IMR-90 (cell line): ENCODE results near the gene SLITRK1. TPM values are rescaled to one million over a fixed set of nuclear protein-coding genes. Genes with fewer than 3 reads are reported as not detected.

Experiments used
- ATAC-seq: fragments of 200-7000 bp; cut with Tn5 transposase; 2 replicates; pipeline ENCODE4 v1.9.1; 2020; ENCODE audit warnings: low read depth, mild to moderate bottlenecking, moderate library complexity
- BruUV-seq: library from RNA; stranded (reverse); fragments of 400-500 nt; replicated peaks from 2 replicates; lab custom pipeline; 2021; lab: Mats Ljungman, UMichigan
- CTCF ChIA-PET: fragments of 300-600 bp; formaldehyde crosslinking; extraction: SDS; loops from one replicate; lab custom pipeline; 2021; ENCODE audit warnings: antibody characterized with exemption; lab: Yijun Ruan, JAX
- POLR2A ChIA-PET: fragments of 300-600 bp; sonication (Branson Sonifier 250); formaldehyde crosslinking; loops from one replicate; lab custom pipeline; 2022; ENCODE audit warnings: antibody characterized with exemption; ENCODE audit not compliant: unreplicated experiment; lab: Charles Lee
- DNase-seq: peaks from one replicate; pipeline ENCODE4 v3.0.0; 2013
- H2AFZ ChIP-seq: replicated peaks from 2 replicates; pipeline ENCODE3; 2013; ENCODE audit warnings: low read length, mild to moderate bottlenecking; ENCODE audit not compliant: poor library complexity
- H2AK5ac ChIP-seq: 2 replicates; pipeline ENCODE4 v1.6.1; 2013; ENCODE audit warnings: low read depth, low read length, inconsistent platforms
- H2AK9ac ChIP-seq: replicated peaks from 2 replicates; pipeline ENCODE3; 2013; ENCODE audit warnings: mild to moderate bottlenecking, low read depth, low read length, moderate library complexity; ENCODE audit not compliant: poor library complexity
- H2BK120ac ChIP-seq: 2 replicates; pipeline ENCODE4 v1.6.1; 2013; ENCODE audit warnings: low read depth, low read length, inconsistent platforms
- H2BK15ac ChIP-seq: 3 replicates; pipeline ENCODE4 v1.6.1; 2013; ENCODE audit warnings: low read depth, low read length, inconsistent platforms
- H2BK20ac ChIP-seq: 2 replicates; pipeline ENCODE4 v1.6.1; 2013; ENCODE audit warnings: low read depth, mild to moderate bottlenecking, inconsistent platforms, low read length, moderate library complexity
- H2BK5ac ChIP-seq: 2 replicates; pipeline ENCODE4 v1.6.1; 2013; ENCODE audit warnings: mild to moderate bottlenecking, low read depth, low read length, inconsistent platforms; ENCODE audit not compliant: poor library complexity, severe bottlenecking
- H3K14ac ChIP-seq: replicated peaks from 2 replicates; pipeline ENCODE4 v1.6.1; 2013; ENCODE audit warnings: low read depth, low read length, inconsistent platforms
- H3K18ac ChIP-seq: 2 replicates; pipeline ENCODE4 v1.6.1; 2013; ENCODE audit warnings: low read depth, low read length, control low read depth
- H3K23ac ChIP-seq: 2 replicates; pipeline ENCODE4 v1.6.1; 2013; ENCODE audit warnings: low read depth, low read length, inconsistent platforms
- H3K27ac ChIP-seq: 2 replicates; pipeline ENCODE4 v1.5.1; 2013; ENCODE audit warnings: mild to moderate bottlenecking, control low read depth, low read length; ENCODE audit not compliant: insufficient read depth
- H3K27me3 ChIP-seq: 2 replicates; pipeline ENCODE4 v1.6.1; 2013; ENCODE audit warnings: low read length; ENCODE audit not compliant: control insufficient read depth, insufficient read depth
- H3K36me3 ChIP-seq: 2 replicates; pipeline ENCODE4 v1.6.1; 2013; ENCODE audit warnings: low read length, mixed read lengths; ENCODE audit not compliant: control insufficient read depth, insufficient read depth
- H3K4ac ChIP-seq: 2 replicates; pipeline ENCODE4 v1.6.1; 2013; ENCODE audit warnings: low read depth, low read length, inconsistent platforms
- H3K4me1 ChIP-seq: 2 replicates; pipeline ENCODE4 v1.6.1; 2013; ENCODE audit warnings: low read length, mixed read lengths; ENCODE audit not compliant: control insufficient read depth, insufficient read depth
- H3K4me2 ChIP-seq: 2 replicates; pipeline ENCODE4 v1.6.1; 2013; ENCODE audit warnings: low read depth, mild to moderate bottlenecking, control low read depth, low read length, moderate library complexity
- H3K4me3 ChIP-seq: 2 replicates; pipeline ENCODE4 v1.5.1; 2013; ENCODE audit warnings: low read depth, mild to moderate bottlenecking, control low read depth, low read length, moderate library complexity; ENCODE audit not compliant: insufficient read depth
- H3K56ac ChIP-seq: 2 replicates; pipeline ENCODE4 v1.6.1; 2013; ENCODE audit warnings: low read length, inconsistent platforms; ENCODE audit not compliant: insufficient read depth; ENCODE audit errors: extremely low read depth
- H3K79me1 ChIP-seq, 2 experiments: 2 replicates each; pipeline ENCODE4 v1.6.1; 2013; ENCODE audit warnings: low read length in 2 of 2, inconsistent platforms in 1 of 2, low read depth in 1 of 2
- H3K9ac ChIP-seq: 2 replicates; pipeline ENCODE4 v1.6.1; 2013; ENCODE audit warnings: low read depth, low read length, control low read depth
- H3K9me1 ChIP-seq: 2 replicates; pipeline ENCODE4 v1.6.1; 2013; ENCODE audit warnings: low read length, inconsistent platforms; ENCODE audit not compliant: insufficient read depth
- H3K9me3 ChIP-seq: 2 replicates; pipeline ENCODE4 v1.6.1; 2013; ENCODE audit warnings: low read length; ENCODE audit not compliant: control insufficient read depth, insufficient read depth
- H4K20me1 ChIP-seq: 2 replicates; pipeline ENCODE4 v1.6.1; 2013; ENCODE audit warnings: low read length, inconsistent platforms; ENCODE audit not compliant: insufficient read depth
- H4K5ac ChIP-seq: 2 replicates; pipeline ENCODE4 v1.6.1; 2013; ENCODE audit warnings: mild to moderate bottlenecking, low read depth, low read length, control low read depth
- H4K8ac ChIP-seq, 2 experiments: 2 replicates each; pipeline ENCODE4 v1.6.1; 2013; ENCODE audit warnings: low read depth in 2 of 2, low read length in 2 of 2, control low read depth in 1 of 2, inconsistent platforms in 1 of 2
- H4K91ac ChIP-seq: 2 replicates; pipeline ENCODE4 v1.6.1; 2013; ENCODE audit warnings: low read depth, low read length, inconsistent platforms; ENCODE audit not compliant: insufficient read depth
- BHLHE40 ChIP-seq: fragments of 150-350 bp; IDR thresholded peaks from 2 replicates; pipeline ENCODE4 v1.6.1; 2016; ENCODE audit warnings: mild to moderate bottlenecking, low read depth, low read length
- CEBPB ChIP-seq: IDR thresholded peaks from 2 replicates; pipeline ENCODE4 v1.6.1; 2012; ENCODE audit warnings: low read depth, low read length, improper control_type of control experiment
- CHD1 ChIP-seq: IDR thresholded peaks from 2 replicates; pipeline ENCODE4 v1.6.1; 2012; ENCODE audit warnings: low read depth, low read length, improper control_type of control experiment
- ELK1 ChIP-seq: fragments of 150-350 bp; IDR thresholded peaks from 2 replicates; pipeline ENCODE4 v1.6.1; 2016; ENCODE audit warnings: low read depth, mild to moderate bottlenecking, low read length, moderate library complexity, borderline replicate concordance
- FOS ChIP-seq: fragments of 150-350 bp; IDR thresholded peaks from 2 replicates; pipeline ENCODE4 v1.6.1; 2016; ENCODE audit warnings: low read depth, low read length
- MAFK ChIP-seq: IDR thresholded peaks from 2 replicates; pipeline ENCODE4 v1.6.1; 2012; ENCODE audit warnings: low read depth, low read length, improper control_type of control experiment
- MAZ ChIP-seq: IDR thresholded peaks from 2 replicates; pipeline ENCODE4 v1.6.1; 2012; ENCODE audit warnings: low read depth, mild to moderate bottlenecking, low read length, improper control_type of control experiment, moderate library complexity, borderline replicate concordance
- MXI1 ChIP-seq: IDR thresholded peaks from 2 replicates; pipeline ENCODE4 v1.6.1; 2012; ENCODE audit warnings: low read depth, mild to moderate bottlenecking, low read length, moderate library complexity, borderline replicate concordance
- NFE2L2 ChIP-seq: fragments of 150-350 bp; IDR thresholded peaks from 2 replicates; pipeline ENCODE4 v1.6.1; 2016; ENCODE audit warnings: low read depth, mild to moderate bottlenecking, low read length
- POLR2A ChIP-seq: IDR thresholded peaks from 2 replicates; pipeline ENCODE4 v1.6.1; 2012; ENCODE audit warnings: mild to moderate bottlenecking, low read depth, low read length
- RAD21 ChIP-seq: IDR thresholded peaks from 2 replicates; pipeline ENCODE4 v1.6.1; 2012; ENCODE audit warnings: low read length, improper control_type of control experiment
- RCOR1 ChIP-seq: IDR thresholded peaks from 2 replicates; pipeline ENCODE4 v1.6.1; 2012; ENCODE audit warnings: mild to moderate bottlenecking, low read length, improper control_type of control experiment; ENCODE audit not compliant: insufficient replicate concordance
- RFX5 ChIP-seq: IDR thresholded peaks from 2 replicates; pipeline ENCODE4 v1.8.0; 2012; ENCODE audit warnings: low read depth, mild to moderate bottlenecking, low read length, moderate library complexity
- SMC3 ChIP-seq: fragments of 150-350 bp; IDR thresholded peaks from 2 replicates; pipeline ENCODE4 v1.6.1; 2016; ENCODE audit warnings: low read depth, mild to moderate bottlenecking, antibody characterized with exemption, low read length, moderate library complexity
- USF2 ChIP-seq: fragments of 150-350 bp; IDR thresholded peaks from 2 replicates; pipeline ENCODE4 v1.6.1; 2017; ENCODE audit warnings: mild to moderate bottlenecking, antibody characterized with exemption, low read length, low read depth
- dilution Hi-C: fragments of 300-500 bp; cut with HindIII; formaldehyde crosslinking; loops from one replicate; pipeline ENCODE4 v1.14.3; 2018; ENCODE audit warnings: low sequenced_read_pairs; ENCODE audit not compliant: unreplicated experiment
- in situ Hi-C: fragments of 300-500 bp; cut with MboI; formaldehyde crosslinking; loops from 3 replicates; pipeline ENCODE4 v1.14.3; 2019; ENCODE audit warnings: low sequenced_read_pairs, inconsistent platforms, mixed read lengths
- intact Hi-C: fragments of 100-400 bp; cut with micrococcal nuclease; formaldehyde crosslinking; loops from 2 replicates; pipeline ENCODE4 v1.10.0; 2022
- polyA plus RNA-seq, 3 experiments: library from polyadenylated mRNA; depleted of rRNA; stranded (reverse); fragments of >200 nt; gene quantifications; 2 replicates each; pipeline ENCODE4 v1.2.3, GENCODE V29; 2012; ENCODE audit warnings: low replicate concordance in 1 of 3
- total RNA-seq: library from RNA; depleted of rRNA; stranded (reverse); fragments of >200 nt; gene quantifications from 2 replicates; pipeline ENCODE4 v1.2.3, GENCODE V29; 2012
- TF ChIP-seq, protein P1 (sequence below): conservative IDR thresholded peaks from 2 replicates; pipeline ENCODE4 v1.5.1; 2012; ENCODE audit warnings: mild to moderate bottlenecking, low read depth, low read length, improper control_type of control experiment

Gene SLITRK1
- total and polyA plus RNA-seq, 2 of the 4 experiments (the other 2 are of a cell fraction) = under 0.01 to 0.07 TPM

- no peak overlapping the region for H3K4ac ChIP-seq
- H2AK9ac ChIP-seq = no peak overlapping the region
- H3K9ac ChIP-seq = no peak overlapping the region
- TF ChIP-seq, protein P1, sequence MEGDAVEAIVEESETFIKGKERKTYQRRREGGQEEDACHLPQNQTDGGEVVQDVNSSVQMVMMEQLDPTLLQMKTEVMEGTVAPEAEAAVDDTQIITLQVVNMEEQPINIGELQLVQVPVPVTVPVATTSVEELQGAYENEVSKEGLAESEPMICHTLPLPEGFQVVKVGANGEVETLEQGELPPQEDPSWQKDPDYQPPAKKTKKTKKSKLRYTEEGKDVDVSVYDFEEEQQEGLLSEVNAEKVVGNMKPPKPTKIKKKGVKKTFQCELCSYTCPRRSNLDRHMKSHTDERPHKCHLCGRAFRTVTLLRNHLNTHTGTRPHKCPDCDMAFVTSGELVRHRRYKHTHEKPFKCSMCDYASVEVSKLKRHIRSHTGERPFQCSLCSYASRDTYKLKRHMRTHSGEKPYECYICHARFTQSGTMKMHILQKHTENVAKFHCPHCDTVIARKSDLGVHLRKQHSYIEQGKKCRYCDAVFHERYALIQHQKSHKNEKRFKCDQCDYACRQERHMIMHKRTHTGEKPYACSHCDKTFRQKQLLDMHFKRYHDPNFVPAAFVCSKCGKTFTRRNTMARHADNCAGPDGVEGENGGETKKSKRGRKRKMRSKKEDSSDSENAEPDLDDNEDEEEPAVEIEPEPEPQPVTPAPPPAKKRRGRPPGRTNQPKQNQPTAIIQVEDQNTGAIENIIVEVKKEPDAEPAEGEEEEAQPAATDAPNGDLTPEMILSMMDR = no peak
- TF ChIP-seq CEBPB (no peak), CHD1 (no peak), MAFK (no peak), NFE2L2 (no peak), POLR2A (no peak), RAD21 (no peak), MXI1 (no peak), RCOR1 (no peak), RFX5 (no peak), USF2 (no peak), SMC3 (no peak), FOS (no peak), ELK1 (no peak), BHLHE40 (no peak), MAZ (no peak)
- H4K20me1 ChIP-seq = no peaks in the 10 kb centered on the region
- no peak overlapping the region for H2AK5ac ChIP-seq
- H2BK5ac ChIP-seq = no peak overlapping the region
- ATAC-seq = no peak
- H2AFZ ChIP-seq = no peak overlapping the region
- intact Hi-C loops = no loop called here
- H3K9me3 ChIP-seq = peaks cover 6% of the 10 kb centered on the region
- H3K9me1 ChIP-seq = no peaks in the 10 kb centered on the region
- H3K14ac ChIP-seq = no peak overlapping the region
- H4K5ac ChIP-seq = no peak overlapping the region
- no peak overlapping the region for H3K23ac ChIP-seq
- no peak overlapping the region for H2BK120ac ChIP-seq
- no peaks in the 10 kb centered on the region for H3K4me1 ChIP-seq
- H3K79me1 ChIP-seq = no peaks in the 10 kb centered on the region
- ChIA-PET CTCF (no interaction called here), POLR2A (no interaction called here)
- H2BK15ac ChIP-seq = no peak overlapping the region
- in situ Hi-C loops = no loop called here
- DNase-seq = no peak
- H3K4me2 ChIP-seq = no peak overlapping the region
- dilution Hi-C loops = no loop called here
- no peak overlapping the region for H3K18ac ChIP-seq
- H3K4me3 ChIP-seq = no peak overlapping the region
- BruUV-seq = no TSS peak
- H3K56ac ChIP-seq = no peak overlapping the region
- H3K36me3 ChIP-seq = no peaks in the 10 kb centered on the region
- H3K27me3 ChIP-seq = peaks cover 17% of the 10 kb centered on the region
- no peak overlapping the region for H4K8ac ChIP-seq
- no peak overlapping the region for H2BK20ac ChIP-seq
- H4K91ac ChIP-seq = no peak overlapping the region
- H3K27ac ChIP-seq = no peak overlapping the region
Observed at GRCh38 chr13:83884141-83884540, 1.9 kb upstream of the SLITRK1 start.
